22Rv1 (cell line): ENCODE results near the gene MALRD1.

Source experiments
- H3K27ac ChIP-seq: fragments of 450-650 bp; 2 replicates; pipeline ENCODE4 v1.5.1; 2017
- CTCF ChIP-seq: fragments of 450-650 bp; IDR thresholded peaks from 2 replicates; pipeline ENCODE4 v1.5.1; 2017; ENCODE audit warnings: mild to moderate bottlenecking
- ZFX ChIP-seq: fragments of 450-650 bp; IDR thresholded peaks from 2 replicates; pipeline ENCODE4 v1.6.1; 2017; ENCODE audit warnings: antibody characterized with exemption, borderline replicate concordance

The MALRD1 gene

GRCh38 chr10:19097151-19097550 lies 48.5 kb downstream of the MALRD1 start:
- no peak for TF ChIP-seq CTCF
- TF ChIP-seq ZFX = no peak
- H3K27ac ChIP-seq = no peak overlapping the region

GRCh38 chr10:19098803-19099202 lies 50.2 kb downstream of the MALRD1 start:
- no peak overlapping the region for H3K27ac ChIP-seq
- TF ChIP-seq ZFX = no peak
- TF ChIP-seq CTCF = no peak

GRCh38 chr10:19107406-19107805 lies 58.8 kb downstream of the MALRD1 start:
- TF ChIP-seq ZFX (no peak), CTCF (no peak)
- no peak overlapping the region for H3K27ac ChIP-seq

- TF ChIP-seq ZFX (no peak), CTCF (no peak)
- no peak overlapping the region for H3K27ac ChIP-seq
These were observed 63.1 kb downstream of the MALRD1 start for GRCh38 chr10:19111501-19112267.

GRCh38 chr10:19117438-19117837 lies 68.8 kb downstream of the MALRD1 start:
- H3K27ac ChIP-seq = no peak overlapping the region
- no peak for TF ChIP-seq CTCF
- no peak for TF ChIP-seq ZFX

- no peak for TF ChIP-seq CTCF
- TF ChIP-seq ZFX = no peak
- no peak overlapping the region for H3K27ac ChIP-seq
These were observed 70.6 kb downstream of the MALRD1 start for GRCh38 chr10:19119191-19119590.

GRCh38 chr10:19120381-19120908 lies 71.8 kb downstream of the MALRD1 start:
- no peak overlapping the region for H3K27ac ChIP-seq
- TF ChIP-seq ZFX (no peak), CTCF (no peak)
